WTC11 (cell line): ENCODE data around the gene MGAT5B. TPM values are rescaled to one million over a fixed set of nuclear protein-coding genes. Genes with fewer than 3 reads are reported as not detected.

Experiments used
- ATAC-seq: fragments of 200-7000 bp; cut with Tn5 transposase; 2 replicates; pipeline ENCODE4 v1.10.0; 2021; ENCODE audit warnings: mild to moderate bottlenecking, moderate library complexity
- CTCF ChIA-PET: fragments of 300-600 bp; sonication (Branson Sonifier 250); formaldehyde crosslinking; loops from one replicate; lab custom pipeline; 2021; ENCODE audit warnings: antibody characterized with exemption; lab: Charles Lee
- POLR2A ChIA-PET: fragments of 350-600 bp; sonication (Branson Sonifier 250); formaldehyde crosslinking; loops from one replicate; lab custom pipeline; 2021; ENCODE audit warnings: antibody characterized with exemption; lab: Charles Lee
- DNase-seq: peaks from one replicate; pipeline ENCODE4 v3.0.0; 2021; ENCODE audit warnings: low spot score
- H3K27ac Mint-ChIP-seq: 2 replicates; pipeline ENCODE4 v1.8.0; 2021; ENCODE audit warnings: mixed read lengths
- H3K27me3 Mint-ChIP-seq: 2 replicates; pipeline ENCODE4 v1.8.0; 2021; ENCODE audit warnings: low read depth, mild to moderate bottlenecking, moderate library complexity, mixed read lengths
- H3K36me3 Mint-ChIP-seq: 2 replicates; pipeline ENCODE4 v1.8.0; 2021; ENCODE audit warnings: mixed read lengths
- H3K4me1 Mint-ChIP-seq: 2 replicates; pipeline ENCODE4 v1.8.0; 2022; ENCODE audit warnings: mixed read lengths
- H3K4me3 Mint-ChIP-seq: 2 replicates; pipeline ENCODE4 v1.8.0; 2021; ENCODE audit warnings: mild to moderate bottlenecking, moderate library complexity, mixed read lengths
- H3K9me3 Mint-ChIP-seq: 2 replicates; pipeline ENCODE4 v1.8.0; 2021; ENCODE audit warnings: mixed read lengths
- CBFB ChIP-seq: sonication (generic); formaldehyde crosslinking; IDR thresholded peaks from 2 replicates; pipeline ENCODE4 v1.8.1; 2022; ENCODE audit warnings: mild to moderate bottlenecking, low read depth, missing genetic modification reagents
- CREB1 ChIP-seq: sonication (generic); formaldehyde crosslinking; IDR thresholded peaks from 2 replicates; pipeline ENCODE4 v1.8.0; 2023; ENCODE audit warnings: mild to moderate bottlenecking, missing genetic modification reagents
- ETV6 ChIP-seq: sonication (generic); formaldehyde crosslinking; IDR thresholded peaks from 2 replicates; pipeline ENCODE4 v1.8.1; 2022; ENCODE audit warnings: mild to moderate bottlenecking, missing genetic modification reagents
- FOXK1 ChIP-seq: sonication (generic); formaldehyde crosslinking; IDR thresholded peaks from 2 replicates; pipeline ENCODE4 v1.8.0; 2022; ENCODE audit warnings: mild to moderate bottlenecking, moderate library complexity, missing genetic modification reagents
- MLX ChIP-seq: sonication (generic); formaldehyde crosslinking; IDR thresholded peaks from 2 replicates; pipeline ENCODE4 v1.8.1; 2023; ENCODE audit warnings: mild to moderate bottlenecking, missing genetic modification reagents, moderate library complexity
- NFE2L1 ChIP-seq: sonication (generic); formaldehyde crosslinking; IDR thresholded peaks from 2 replicates; pipeline ENCODE4 v1.8.1; 2023; ENCODE audit warnings: missing genetic modification reagents
- NR3C1 ChIP-seq: sonication (generic); formaldehyde crosslinking; conservative IDR thresholded peaks from 2 replicates; pipeline ENCODE4 v1.8.1; 2023; ENCODE audit warnings: low read depth, mild to moderate bottlenecking, missing genetic modification reagents
- OVOL2 ChIP-seq: fragments of 250-450 bp; sonication (Bioruptor Pico); IDR thresholded peaks from 2 replicates; pipeline ENCODE4 v1.9.0; 2021; ENCODE audit warnings: mild to moderate bottlenecking, borderline replicate concordance
- PREB ChIP-seq: sonication (generic); formaldehyde crosslinking; IDR thresholded peaks from 2 replicates; pipeline ENCODE4 v1.8.1; 2022; ENCODE audit warnings: mild to moderate bottlenecking, missing genetic modification reagents, moderate library complexity, borderline replicate concordance
- PRRX2 ChIP-seq: fragments of 250-450 bp; sonication (Bioruptor Pico); IDR thresholded peaks from 2 replicates; pipeline ENCODE4 v1.8.0; 2021; ENCODE audit warnings: mild to moderate bottlenecking
- SMAD4 ChIP-seq: sonication (generic); formaldehyde crosslinking; IDR thresholded peaks from 2 replicates; pipeline ENCODE4 v1.8.0; 2022; ENCODE audit warnings: mild to moderate bottlenecking, missing genetic modification reagents
- ZNF219 ChIP-seq: sonication (generic); formaldehyde crosslinking; IDR thresholded peaks from 2 replicates; pipeline ENCODE4 v1.8.0; 2023; ENCODE audit warnings: missing genetic modification reagents, mild to moderate bottlenecking, borderline replicate concordance
- ZNF317 ChIP-seq: sonication (generic); formaldehyde crosslinking; IDR thresholded peaks from 2 replicates; pipeline ENCODE4 v1.8.1; 2023; ENCODE audit warnings: low read depth, mild to moderate bottlenecking, moderate library complexity, missing genetic modification reagents, borderline replicate concordance
- ZSCAN18 ChIP-seq: fragments of 250-450 bp; sonication (Bioruptor Pico); IDR thresholded peaks from 2 replicates; pipeline ENCODE4 v2.1.2; 2022; ENCODE audit warnings: mild to moderate bottlenecking, moderate library complexity
- total RNA-seq: library from RNA; stranded (reverse); gene quantifications from 3 replicates; pipeline ENCODE4 v1.2.3, GENCODE V29; 2021
- TF ChIP-seq, protein P1 (sequence below): fragments of 250-450 bp; sonication (Bioruptor Pico); IDR thresholded peaks from 2 replicates; pipeline ENCODE4 v1.9.0; 2021; ENCODE audit warnings: moderate library complexity, mild to moderate bottlenecking, inconsistent platforms, borderline replicate concordance
- TF ChIP-seq, protein P2 (sequence below): sonication (generic); formaldehyde crosslinking; IDR thresholded peaks from 2 replicates; pipeline ENCODE4 v1.8.1; 2022; ENCODE audit warnings: low read depth, mild to moderate bottlenecking, moderate library complexity, missing genetic modification reagents, borderline replicate concordance
- TF ChIP-seq, protein P3 (sequence below): sonication (generic); formaldehyde crosslinking; IDR thresholded peaks from 2 replicates; pipeline ENCODE4 v1.8.1; 2023; ENCODE audit warnings: mild to moderate bottlenecking, missing genetic modification reagents, borderline replicate concordance
- TF ChIP-seq, protein P4 (sequence below): sonication (generic); formaldehyde crosslinking; IDR thresholded peaks from 2 replicates; pipeline ENCODE4 v1.8.0; 2022; ENCODE audit warnings: mild to moderate bottlenecking, missing genetic modification reagents
- TF ChIP-seq, protein P5 (sequence below): sonication (generic); formaldehyde crosslinking; IDR thresholded peaks from 2 replicates; pipeline ENCODE4 v1.8.1; 2022; ENCODE audit warnings: missing genetic modification reagents, borderline replicate concordance

The MGAT5B gene
- total RNA-seq, 1 experiment from 2014 or later: 11.6 TPM

DNA sequence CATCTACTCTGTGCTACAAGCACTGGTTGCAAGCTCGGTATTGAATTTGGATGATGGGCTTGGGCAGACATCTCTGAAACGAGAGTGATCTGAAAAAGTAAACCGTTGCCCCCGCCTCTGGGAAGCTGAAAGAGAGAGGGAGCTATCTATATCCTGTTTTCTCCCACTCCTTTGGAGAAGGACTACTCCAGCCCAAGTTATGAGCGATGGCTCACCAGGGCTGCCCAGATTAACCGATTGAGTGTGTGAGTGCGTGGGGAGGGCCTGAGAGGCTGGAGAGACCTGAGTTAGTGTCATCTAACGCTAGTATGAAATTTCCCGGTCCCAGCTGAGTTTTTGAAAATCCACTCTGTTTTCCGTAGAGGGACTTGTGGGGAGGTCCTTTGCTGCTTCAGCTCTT is 11.5 kb downstream of the MGAT5B start:
- H3K27ac Mint-ChIP-seq: peak overlapping the region; percentile 51
- ChIA-PET CTCF (interaction anchor here (0.6 to 5.0 kb wide), 11 partner anchors 9 to 210 kb away, joined by 3 to 43 read pairs (median 3); partner anchors contain the start of gene MGAT5B), POLR2A (no interaction called here)
- H3K4me3 Mint-ChIP-seq: no peak overlapping the region
- H3K27me3 Mint-ChIP-seq: no peaks in the 10 kb centered on the region
- no peak for DNase-seq
- H3K36me3 Mint-ChIP-seq: peaks cover 10% of the 10 kb centered on the region
- ATAC-seq: no peak
- H3K9me3 Mint-ChIP-seq: peaks cover 11% of the 10 kb centered on the region
- TF ChIP-seq NFE2L1 (CRISPR knock-in tag) (no peak), MLX (no peak), PRRX2 (CRISPR knock-in tag) (no peak), PREB (CRISPR knock-in tag) (no peak), SMAD4 (CRISPR knock-in tag) (no peak), ETV6 (CRISPR knock-in tag) (no peak), NR3C1 (CRISPR knock-in tag) (no peak)
- TF ChIP-seq, protein P1, sequence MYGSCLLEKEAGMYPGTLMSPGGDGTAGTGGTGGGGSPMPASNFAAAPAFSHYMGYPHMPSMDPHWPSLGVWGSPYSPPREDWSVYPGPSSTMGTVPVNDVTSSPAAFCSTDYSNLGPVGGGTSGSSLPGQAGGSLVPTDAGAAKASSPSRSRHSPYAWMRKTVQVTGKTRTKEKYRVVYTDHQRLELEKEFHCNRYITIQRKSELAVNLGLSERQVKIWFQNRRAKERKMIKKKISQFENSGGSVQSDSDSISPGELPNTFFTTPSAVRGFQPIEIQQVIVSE (CRISPR knock-in tag): no peak
- TF ChIP-seq, protein P2, sequence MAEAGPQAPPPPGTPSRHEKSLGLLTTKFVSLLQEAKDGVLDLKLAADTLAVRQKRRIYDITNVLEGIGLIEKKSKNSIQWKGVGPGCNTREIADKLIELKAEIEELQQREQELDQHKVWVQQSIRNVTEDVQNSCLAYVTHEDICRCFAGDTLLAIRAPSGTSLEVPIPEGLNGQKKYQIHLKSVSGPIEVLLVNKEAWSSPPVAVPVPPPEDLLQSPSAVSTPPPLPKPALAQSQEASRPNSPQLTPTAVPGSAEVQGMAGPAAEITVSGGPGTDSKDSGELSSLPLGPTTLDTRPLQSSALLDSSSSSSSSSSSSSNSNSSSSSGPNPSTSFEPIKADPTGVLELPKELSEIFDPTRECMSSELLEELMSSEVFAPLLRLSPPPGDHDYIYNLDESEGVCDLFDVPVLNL (CRISPR knock-in tag): no peak
- TF ChIP-seq, protein P3, sequence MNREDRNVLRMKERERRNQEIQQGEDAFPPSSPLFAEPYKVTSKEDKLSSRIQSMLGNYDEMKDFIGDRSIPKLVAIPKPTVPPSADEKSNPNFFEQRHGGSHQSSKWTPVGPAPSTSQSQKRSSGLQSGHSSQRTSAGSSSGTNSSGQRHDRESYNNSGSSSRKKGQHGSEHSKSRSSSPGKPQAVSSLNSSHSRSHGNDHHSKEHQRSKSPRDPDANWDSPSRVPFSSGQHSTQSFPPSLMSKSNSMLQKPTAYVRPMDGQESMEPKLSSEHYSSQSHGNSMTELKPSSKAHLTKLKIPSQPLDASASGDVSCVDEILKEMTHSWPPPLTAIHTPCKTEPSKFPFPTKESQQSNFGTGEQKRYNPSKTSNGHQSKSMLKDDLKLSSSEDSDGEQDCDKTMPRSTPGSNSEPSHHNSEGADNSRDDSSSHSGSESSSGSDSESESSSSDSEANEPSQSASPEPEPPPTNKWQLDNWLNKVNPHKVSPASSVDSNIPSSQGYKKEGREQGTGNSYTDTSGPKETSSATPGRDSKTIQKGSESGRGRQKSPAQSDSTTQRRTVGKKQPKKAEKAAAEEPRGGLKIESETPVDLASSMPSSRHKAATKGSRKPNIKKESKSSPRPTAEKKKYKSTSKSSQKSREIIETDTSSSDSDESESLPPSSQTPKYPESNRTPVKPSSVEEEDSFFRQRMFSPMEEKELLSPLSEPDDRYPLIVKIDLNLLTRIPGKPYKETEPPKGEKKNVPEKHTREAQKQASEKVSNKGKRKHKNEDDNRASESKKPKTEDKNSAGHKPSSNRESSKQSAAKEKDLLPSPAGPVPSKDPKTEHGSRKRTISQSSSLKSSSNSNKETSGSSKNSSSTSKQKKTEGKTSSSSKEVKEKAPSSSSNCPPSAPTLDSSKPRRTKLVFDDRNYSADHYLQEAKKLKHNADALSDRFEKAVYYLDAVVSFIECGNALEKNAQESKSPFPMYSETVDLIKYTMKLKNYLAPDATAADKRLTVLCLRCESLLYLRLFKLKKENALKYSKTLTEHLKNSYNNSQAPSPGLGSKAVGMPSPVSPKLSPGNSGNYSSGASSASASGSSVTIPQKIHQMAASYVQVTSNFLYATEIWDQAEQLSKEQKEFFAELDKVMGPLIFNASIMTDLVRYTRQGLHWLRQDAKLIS (CRISPR knock-in tag): no peak
- TF ChIP-seq, protein P4, sequence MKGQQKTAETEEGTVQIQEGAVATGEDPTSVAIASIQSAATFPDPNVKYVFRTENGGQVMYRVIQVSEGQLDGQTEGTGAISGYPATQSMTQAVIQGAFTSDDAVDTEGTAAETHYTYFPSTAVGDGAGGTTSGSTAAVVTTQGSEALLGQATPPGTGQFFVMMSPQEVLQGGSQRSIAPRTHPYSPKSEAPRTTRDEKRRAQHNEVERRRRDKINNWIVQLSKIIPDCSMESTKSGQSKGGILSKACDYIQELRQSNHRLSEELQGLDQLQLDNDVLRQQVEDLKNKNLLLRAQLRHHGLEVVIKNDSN (CRISPR knock-in tag): no peak
- peaks cover 19% of the 10 kb centered on the region for H3K4me1 Mint-ChIP-seq

DNA sequence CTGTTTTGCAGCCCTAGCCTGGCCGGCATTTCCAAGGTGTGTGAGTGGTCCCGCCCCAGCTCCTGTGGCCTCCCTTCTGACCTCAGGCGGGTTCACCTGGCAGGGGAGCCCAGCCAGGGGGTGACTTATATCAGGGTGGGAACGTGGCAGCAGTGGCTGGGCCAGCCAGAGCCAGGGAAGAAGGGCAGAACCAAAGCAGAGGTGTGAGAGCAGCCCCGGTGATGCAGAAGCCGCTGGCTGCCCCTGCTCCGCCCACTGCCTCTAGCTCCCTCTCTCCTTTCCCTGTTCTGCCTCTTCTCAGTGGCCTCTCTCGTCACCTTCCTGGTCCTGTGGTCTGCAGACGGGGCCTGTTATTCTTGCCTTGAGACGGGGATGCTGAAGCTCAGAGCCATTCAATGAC is 12.1 kb downstream of the MGAT5B start:
- ATAC-seq: peak; percentile 35; the same call in 1 of the 2 replicates
- no peak for DNase-seq
- Mint-ChIP-seq H3K27ac (no peak overlapping the region), H3K9me3 (peaks cover 5% of the 10 kb centered on the region), H3K36me3 (peaks cover 5% of the 10 kb centered on the region), H3K4me1 (peaks cover 24% of the 10 kb centered on the region), H3K27me3 (no peaks in the 10 kb centered on the region), H3K4me3 (no peak overlapping the region)
- ChIA-PET CTCF (interaction anchor here (0.6 to 5.0 kb wide), 11 partner anchors 8 to 210 kb away, joined by 3 to 43 read pairs (median 3); partner anchors contain the start of gene MGAT5B), POLR2A (no interaction called here)
- TF ChIP-seq OVOL2 (CRISPR knock-in tag): no peak
- no peak for TF ChIP-seq CREB1 (CRISPR knock-in tag)
- no peak for TF ChIP-seq ZSCAN18 (CRISPR knock-in tag)
- TF ChIP-seq, protein P5, sequence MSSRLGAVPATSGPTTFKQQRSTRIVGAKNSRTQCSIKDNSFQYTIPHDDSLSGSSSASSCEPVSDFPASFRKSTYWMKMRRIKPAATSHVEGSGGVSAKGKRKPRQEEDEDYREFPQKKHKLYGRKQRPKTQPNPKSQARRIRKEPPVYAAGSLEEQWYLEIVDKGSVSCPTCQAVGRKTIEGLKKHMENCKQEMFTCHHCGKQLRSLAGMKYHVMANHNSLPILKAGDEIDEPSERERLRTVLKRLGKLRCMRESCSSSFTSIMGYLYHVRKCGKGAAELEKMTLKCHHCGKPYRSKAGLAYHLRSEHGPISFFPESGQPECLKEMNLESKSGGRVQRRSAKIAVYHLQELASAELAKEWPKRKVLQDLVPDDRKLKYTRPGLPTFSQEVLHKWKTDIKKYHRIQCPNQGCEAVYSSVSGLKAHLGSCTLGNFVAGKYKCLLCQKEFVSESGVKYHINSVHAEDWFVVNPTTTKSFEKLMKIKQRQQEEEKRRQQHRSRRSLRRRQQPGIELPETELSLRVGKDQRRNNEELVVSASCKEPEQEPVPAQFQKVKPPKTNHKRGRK (CRISPR knock-in tag): no peak
- no peak for TF ChIP-seq CBFB (CRISPR knock-in tag)
- no peak for TF ChIP-seq ZNF317
- TF ChIP-seq FOXK1 (CRISPR knock-in tag): no peak
- TF ChIP-seq ZNF219 (CRISPR knock-in tag): no peak
